GM23338 (cell line): Measurements from ENCODE around the gene VPS37C. TPM values are rescaled to one million over a fixed set of nuclear protein-coding genes. Genes with fewer than 3 reads are reported as not detected.

Experiments used
- ATAC-seq: fragments of 200-7000 bp; cut with Tn5 transposase; 3 replicates; pipeline ENCODE4 v1.9.1; 2020
- DNase-seq: peaks from one replicate; pipeline ENCODE4 v3.0.0-alpha.2; 2015; ENCODE audit warnings: low spot score
- H2AFZ ChIP-seq: fragments of 200-600 bp; sonication (generic); 2 replicates; pipeline ENCODE4 v1.8.0; 2016; ENCODE audit warnings: antibody characterized with exemption, mild to moderate bottlenecking, moderate library complexity
- H3F3A ChIP-seq: fragments of 200-600 bp; sonication (generic); replicated peaks from 2 replicates; pipeline ENCODE4 v1.8.0; 2017; ENCODE audit warnings: antibody characterized with exemption, mixed run types, low read depth
- H3K27ac ChIP-seq: fragments of 200-600 bp; sonication (generic); 2 replicates; pipeline ENCODE4 v1.6.1; 2016; ENCODE audit warnings: low read depth
- H3K27me3 ChIP-seq: fragments of 200-600 bp; sonication (generic); 2 replicates; pipeline ENCODE4 v1.8.0; 2016; ENCODE audit warnings: mild to moderate bottlenecking, mixed run types, moderate library complexity; ENCODE audit not compliant: insufficient read depth
- H3K36me3 ChIP-seq: fragments of 200-600 bp; sonication (generic); 2 replicates; pipeline ENCODE4 v1.8.0; 2016; ENCODE audit warnings: mild to moderate bottlenecking; ENCODE audit not compliant: insufficient read depth
- H3K4me1 ChIP-seq: fragments of 200-600 bp; sonication (generic); 2 replicates; pipeline ENCODE4 v1.8.0; 2016; ENCODE audit warnings: mild to moderate bottlenecking, moderate library complexity; ENCODE audit not compliant: insufficient read depth
- H3K4me2 ChIP-seq: fragments of 200-600 bp; sonication (generic); 2 replicates; pipeline ENCODE4 v1.7.1; 2017; ENCODE audit warnings: mixed run types
- H3K4me3 ChIP-seq: fragments of 200-600 bp; sonication (generic); 2 replicates; pipeline ENCODE4 v1.6.1; 2016; ENCODE audit warnings: mixed run types
- H3K79me2 ChIP-seq: fragments of 200-600 bp; sonication (generic); replicated peaks from 2 replicates; pipeline ENCODE4 v1.8.0; 2017; ENCODE audit warnings: mild to moderate bottlenecking; ENCODE audit not compliant: insufficient read depth
- H3K9me2 ChIP-seq: fragments of 200-600 bp; sonication (generic); 2 replicates; pipeline ENCODE4 v1.8.0; 2017; ENCODE audit not compliant: insufficient read depth
- H4K20me1 ChIP-seq: fragments of 200-600 bp; sonication (generic); replicated peaks from 2 replicates; pipeline ENCODE4 v1.8.0; 2017; ENCODE audit warnings: mild to moderate bottlenecking; ENCODE audit not compliant: insufficient read depth
- H3K27ac Mint-ChIP-seq: 2 replicates; pipeline ENCODE4 v1.8.0; 2020; ENCODE audit warnings: inconsistent platforms, mild to moderate bottlenecking, moderate library complexity, mixed read lengths
- H3K27me3 Mint-ChIP-seq: 3 replicates; pipeline ENCODE4 v1.8.0; 2022; ENCODE audit warnings: low read depth, mild to moderate bottlenecking, moderate library complexity, mixed read lengths, inconsistent platforms; ENCODE audit not compliant: insufficient read depth, poor library complexity
- H3K36me3 Mint-ChIP-seq: 3 replicates; pipeline ENCODE4 v1.8.0; 2021; ENCODE audit warnings: low read depth, mild to moderate bottlenecking, inconsistent platforms, moderate library complexity, mixed read lengths
- H3K4me1 Mint-ChIP-seq: 3 replicates; pipeline ENCODE4 v1.8.0; 2020; ENCODE audit warnings: mild to moderate bottlenecking, inconsistent platforms, mixed read lengths
- H3K4me3 Mint-ChIP-seq: 3 replicates; pipeline ENCODE4 v1.8.0; 2021; ENCODE audit warnings: moderate library complexity, mild to moderate bottlenecking, inconsistent platforms, mixed read lengths
- H3K9me3 Mint-ChIP-seq: 3 replicates; pipeline ENCODE4 v1.8.0; 2020; ENCODE audit warnings: moderate library complexity, mild to moderate bottlenecking, inconsistent platforms, mixed read lengths
- CTCF ChIP-seq, 2 experiments: fragments of 200-600 bp in 1 of 2; sonication (generic) in 1 of 2; conservative IDR thresholded peaks; 2 replicates each; pipeline versions ENCODE4 v1.5.1 to v1.6.1; 2016 to 2017; ENCODE audit warnings: antibody characterized with exemption in 2 of 2, low read depth in 2 of 2, mild to moderate bottlenecking in 2 of 2, moderate library complexity in 1 of 2
- ETS1 ChIP-seq: IDR thresholded peaks from 2 replicates; pipeline ENCODE4 v1.6.1; 2016; ENCODE audit warnings: antibody characterized with exemption
- EZH2 ChIP-seq: fragments of 200-600 bp; sonication (generic); IDR thresholded peaks from one replicate; pipeline ENCODE4 v1.8.0; 2017; ENCODE audit warnings: antibody characterized with exemption, mild to moderate bottlenecking, low read depth; ENCODE audit not compliant: unreplicated experiment
- EZH2phosphoT487 ChIP-seq: fragments of 200-600 bp; sonication (generic); IDR thresholded peaks from one replicate; pipeline ENCODE4 v1.8.1; 2018; ENCODE audit warnings: antibody characterized with exemption; ENCODE audit not compliant: unreplicated experiment
- JUNB ChIP-seq: IDR thresholded peaks from one replicate; pipeline ENCODE4 v1.6.1; 2016; ENCODE audit warnings: antibody characterized with exemption; ENCODE audit not compliant: unreplicated experiment
- REST ChIP-seq: IDR thresholded peaks from one replicate; pipeline ENCODE4 v1.6.1; 2018; ENCODE audit warnings: antibody characterized with exemption; ENCODE audit not compliant: unreplicated experiment
- STAT1 ChIP-seq: IDR thresholded peaks from one replicate; pipeline ENCODE4 v1.6.1; 2016; ENCODE audit warnings: antibody characterized with exemption; ENCODE audit not compliant: unreplicated experiment
- ZNF114 ChIP-seq: fragments of 250-450 bp; sonication (Bioruptor Pico); IDR thresholded peaks from 2 replicates; pipeline ENCODE4 v1.5.0; 2020; ENCODE audit warnings: mild to moderate bottlenecking, moderate library complexity
- ZNF331 ChIP-seq: fragments of 250-450 bp; sonication (Bioruptor Pico); IDR thresholded peaks from 2 replicates; pipeline ENCODE4 v1.5.0; 2020; ENCODE audit warnings: low read depth, mild to moderate bottlenecking, moderate library complexity
- polyA plus RNA-seq: library from polyadenylated mRNA; unstranded; fragments of >200 nt; fragmentation: Nextera tagmentation; extraction: Ambion mirVana; gene quantifications from 2 replicates; pipeline ENCODE4 v1.2.1, GENCODE V29; 2016
- total RNA-seq: library from RNA; depleted of rRNA; stranded (reverse); fragments of >200 nt; shearing (Covaris generic); gene quantifications from 2 replicates; pipeline ENCODE4 v1.2.3, GENCODE V29; 2014

VPS37C gene
- total and polyA plus RNA-seq, 2 experiments from 2014 or later, result 8.8 to 19.4 TPM

GRCh38 chr11:61121917-61122316 is 39.3 kb downstream of the VPS37C start:
- H3K9me2 ChIP-seq, result no peaks in the 10 kb centered on the region
- H3K27ac ChIP-seq, result no peak overlapping the region
- Mint-ChIP-seq H3K4me3 (no peak overlapping the region), H3K4me1 (peaks cover 3% of the 10 kb centered on the region; the same call in 1 of the 3 replicates), H3K27me3 (no peaks in the 10 kb centered on the region), H3K36me3 (no peaks in the 10 kb centered on the region), H3K27ac (no peak overlapping the region), H3K9me3 (no peaks in the 10 kb centered on the region)
- H3K36me3 ChIP-seq, result no peaks in the 10 kb centered on the region
- no peaks in the 10 kb centered on the region for H3K79me2 ChIP-seq
- no peaks in the 10 kb centered on the region for H4K20me1 ChIP-seq
- DNase-seq (no peak), ATAC-seq (no peak)
- no peak overlapping the region for H3K4me2 ChIP-seq
- no peak overlapping the region for H3K4me3 ChIP-seq
- H3K27me3 ChIP-seq, result no peaks in the 10 kb centered on the region
- H3K4me1 ChIP-seq, result no peaks in the 10 kb centered on the region
- TF ChIP-seq EZH2phosphoT487, result no peak
- no peak for TF ChIP-seq ETS1
- TF ChIP-seq JUNB, result no peak
- no peak for TF ChIP-seq EZH2
- TF ChIP-seq CTCF (conservative IDR thresholded peaks at IDR 0.05; ENCODE audit: low read depth in 2 of 2), result no peak
- TF ChIP-seq STAT1, result no peak
- TF ChIP-seq REST, result no peak
- no peak overlapping the region for H2AFZ ChIP-seq
- no peaks in the 10 kb centered on the region for H3F3A ChIP-seq

- Histone ChIP-seq H3K27ac (no peak overlapping the region), H3K4me1 (no peaks in the 10 kb centered on the region), H3K4me2 (no peak overlapping the region), H3F3A (no peaks in the 10 kb centered on the region), H3K9me2 (no peaks in the 10 kb centered on the region), H2AFZ (no peak overlapping the region), H3K79me2 (no peaks in the 10 kb centered on the region), H3K27me3 (no peaks in the 10 kb centered on the region), H3K4me3 (no peak overlapping the region), H3K36me3 (no peaks in the 10 kb centered on the region), H4K20me1 (no peaks in the 10 kb centered on the region)
- ATAC-seq (no peak), DNase-seq (no peak)
- H3K4me3 Mint-ChIP-seq, result no peak overlapping the region
- H3K36me3 Mint-ChIP-seq, result no peaks in the 10 kb centered on the region
- peaks cover 3% of the 10 kb centered on the region; the same call in 1 of the 3 replicates for H3K4me1 Mint-ChIP-seq
- H3K9me3 Mint-ChIP-seq, result no peaks in the 10 kb centered on the region
- TF ChIP-seq STAT1 (no peak), ZNF331 (CRISPR knock-in tag) (no peak), CTCF (conservative IDR thresholded peaks at IDR 0.05; ENCODE audit: low read depth in 2 of 2) (no peak), ZNF114 (no peak)
- H3K27ac Mint-ChIP-seq, result no peak overlapping the region
- H3K27me3 Mint-ChIP-seq, result no peaks in the 10 kb centered on the region
Measured at GRCh38 chr11:61121192-61121831, 39.9 kb downstream of the VPS37C start.
